Coronary artery (tissue), 2 donors: Measurements from ENCODE around the gene MUC13.
A peak's percentile ranks its signal among the peaks of the same experiment; 100 is the strongest.

Experiments
- DNase-seq: peaks from one replicate; pipeline ENCODE4 v3.0.0-alpha.2; 2017; ENCODE audit warnings: low spot score
- H3K27ac ChIP-seq, 2 donors: fragments of 200-600 bp; sonication (generic); one replicate each; pipeline ENCODE4 v1.5.1; 2016 to 2019
- H3K4me3 ChIP-seq: fragments of 200-600 bp; sonication (generic); 2 replicates; pipeline ENCODE4 v1.5.1; 2016; ENCODE audit warnings: mild to moderate bottlenecking, moderate library complexity
- TF ChIP-seq, protein P1 (sequence below): fragments of 200-600 bp; sonication (generic); IDR thresholded peaks from one replicate; pipeline ENCODE4 v1.5.1; 2019; ENCODE audit warnings: antibody characterized with exemption

MUC13 gene

DNA sequence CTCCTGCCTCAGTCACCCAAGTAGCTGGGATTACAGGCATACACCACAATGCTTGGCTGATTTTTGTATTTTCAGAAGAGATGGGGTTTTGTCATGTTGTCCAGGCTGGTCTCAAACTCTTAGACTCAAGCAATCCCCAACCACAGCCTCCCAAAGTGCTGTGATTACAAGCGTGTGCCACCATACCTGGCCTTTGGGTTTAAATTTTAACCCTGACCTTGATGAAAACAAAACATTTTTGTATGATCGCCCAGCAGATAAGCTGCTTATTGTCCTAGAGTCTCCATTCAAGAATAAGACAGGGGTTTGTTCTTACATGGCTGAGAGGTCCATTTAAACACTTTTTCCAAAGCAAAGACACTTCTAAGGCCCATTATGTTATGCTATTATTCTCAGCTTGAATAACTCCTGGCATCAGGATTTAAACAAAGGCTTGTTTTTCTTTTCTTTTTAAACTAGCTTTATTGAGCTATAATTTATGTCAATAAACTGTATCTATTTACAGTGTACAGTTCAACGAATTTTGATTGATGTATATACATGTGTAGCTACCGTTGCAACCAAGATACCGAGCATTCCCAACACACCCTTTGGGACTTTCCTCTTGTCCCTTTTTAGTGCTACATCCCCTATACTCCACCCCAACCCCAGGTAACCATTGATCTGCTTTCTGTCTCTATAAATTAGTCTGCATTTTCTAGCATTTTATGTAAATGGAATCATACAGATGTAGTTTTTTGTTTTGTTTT is 1.4 kb upstream of the MUC13 start:
- DNase-seq = no peak
- Histone ChIP-seq H3K4me3 (no peak overlapping the region), H3K27ac (no peak overlapping the region)
- TF ChIP-seq, protein P1, sequence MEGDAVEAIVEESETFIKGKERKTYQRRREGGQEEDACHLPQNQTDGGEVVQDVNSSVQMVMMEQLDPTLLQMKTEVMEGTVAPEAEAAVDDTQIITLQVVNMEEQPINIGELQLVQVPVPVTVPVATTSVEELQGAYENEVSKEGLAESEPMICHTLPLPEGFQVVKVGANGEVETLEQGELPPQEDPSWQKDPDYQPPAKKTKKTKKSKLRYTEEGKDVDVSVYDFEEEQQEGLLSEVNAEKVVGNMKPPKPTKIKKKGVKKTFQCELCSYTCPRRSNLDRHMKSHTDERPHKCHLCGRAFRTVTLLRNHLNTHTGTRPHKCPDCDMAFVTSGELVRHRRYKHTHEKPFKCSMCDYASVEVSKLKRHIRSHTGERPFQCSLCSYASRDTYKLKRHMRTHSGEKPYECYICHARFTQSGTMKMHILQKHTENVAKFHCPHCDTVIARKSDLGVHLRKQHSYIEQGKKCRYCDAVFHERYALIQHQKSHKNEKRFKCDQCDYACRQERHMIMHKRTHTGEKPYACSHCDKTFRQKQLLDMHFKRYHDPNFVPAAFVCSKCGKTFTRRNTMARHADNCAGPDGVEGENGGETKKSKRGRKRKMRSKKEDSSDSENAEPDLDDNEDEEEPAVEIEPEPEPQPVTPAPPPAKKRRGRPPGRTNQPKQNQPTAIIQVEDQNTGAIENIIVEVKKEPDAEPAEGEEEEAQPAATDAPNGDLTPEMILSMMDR = no peak

DNA sequence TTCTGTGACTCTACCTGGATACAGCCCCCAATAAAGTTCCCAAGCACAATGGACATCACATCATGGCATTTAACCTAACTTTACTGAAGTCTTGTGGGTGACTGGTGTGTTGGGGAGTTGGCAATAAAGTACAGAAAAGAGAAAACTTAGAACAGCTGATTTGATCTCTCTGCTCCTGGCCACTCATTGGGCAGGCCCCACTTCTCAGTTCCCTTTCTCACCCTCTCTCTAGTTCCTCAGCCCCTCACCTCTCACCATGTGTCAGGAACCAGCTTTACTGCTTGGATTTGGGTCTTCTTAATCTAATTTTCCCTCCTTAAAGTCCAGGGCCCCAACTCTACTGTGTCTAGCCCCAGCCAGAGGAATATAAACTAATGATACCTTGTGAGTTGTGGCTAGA is 713 bp upstream of the MUC13 start:
- no peak overlapping the region for H3K4me3 ChIP-seq
- H3K27ac ChIP-seq = no peak overlapping the region
- no peak for DNase-seq
- TF ChIP-seq, protein P1 = no peak

DNA sequence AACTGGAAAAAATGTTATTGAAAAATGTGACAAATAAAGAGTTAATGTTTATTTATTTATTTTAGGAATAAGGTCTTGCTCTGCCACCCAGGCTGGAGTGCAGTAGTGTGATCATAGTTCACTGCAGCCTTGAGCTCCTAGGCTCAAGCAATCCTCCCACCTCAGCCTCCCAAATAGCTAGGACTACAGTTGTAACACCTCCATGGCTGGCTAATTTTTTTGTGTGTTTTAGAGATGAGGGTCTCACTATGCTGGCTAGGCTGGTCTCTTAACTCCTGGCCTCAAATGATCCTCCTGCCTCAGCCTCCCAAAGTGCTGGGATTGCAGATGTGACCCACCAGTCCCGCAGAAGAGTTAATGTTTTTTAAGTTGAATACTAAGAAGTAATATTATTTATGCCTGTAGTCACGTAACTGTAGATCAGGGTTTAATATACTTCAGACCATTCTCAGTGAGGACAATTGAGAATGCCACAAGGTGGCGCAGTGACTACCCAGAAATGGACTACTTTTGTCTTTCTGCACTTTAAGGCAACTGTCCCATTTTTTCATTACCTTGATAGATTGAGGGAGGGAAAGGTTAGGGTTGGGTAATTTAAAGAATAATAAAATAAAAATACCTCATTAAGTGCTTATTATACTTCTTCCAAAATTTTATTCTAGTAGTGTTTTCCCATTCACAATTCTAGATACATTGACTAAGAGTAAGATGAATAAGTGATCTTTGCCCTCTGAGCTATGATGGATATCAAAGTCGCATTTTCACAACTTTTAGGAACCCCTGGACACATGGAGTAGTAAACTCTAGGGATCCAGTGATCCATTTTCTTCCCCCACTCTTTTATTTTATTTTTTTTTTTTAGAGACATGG is 6.0 kb downstream of the MUC13 start:
- DNase-seq = no peak
- Histone ChIP-seq H3K27ac (no peak overlapping the region), H3K4me3 (no peak overlapping the region)
- TF ChIP-seq, protein P1 = peak; percentile 55

DNA sequence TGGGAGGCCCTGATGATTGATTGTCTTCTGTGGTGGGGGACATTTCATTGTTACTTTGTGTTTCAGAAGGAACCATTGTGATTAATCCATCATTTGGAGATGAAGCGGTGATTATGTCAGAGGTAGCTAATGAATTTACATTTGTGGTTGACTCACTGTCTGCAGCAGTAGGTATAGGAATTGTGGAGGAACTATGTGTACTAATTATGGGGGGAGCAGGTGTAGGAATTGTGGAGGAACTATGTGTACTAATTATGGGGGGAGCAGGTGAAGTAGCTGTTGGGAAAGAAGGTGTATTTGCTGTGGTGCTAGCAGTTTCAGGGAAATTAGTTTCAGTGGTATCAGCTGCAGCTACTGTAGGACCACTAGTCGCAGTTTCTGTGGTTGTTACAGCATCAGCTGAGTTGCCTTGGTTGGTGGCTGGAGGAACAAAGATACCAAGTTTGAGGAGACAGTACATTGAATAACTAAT is 6.9 kb downstream of the MUC13 start:
- TF ChIP-seq, protein P1 = no peak
- no peak for DNase-seq
- no peak overlapping the region for H3K27ac ChIP-seq
- no peak overlapping the region for H3K4me3 ChIP-seq

DNA sequence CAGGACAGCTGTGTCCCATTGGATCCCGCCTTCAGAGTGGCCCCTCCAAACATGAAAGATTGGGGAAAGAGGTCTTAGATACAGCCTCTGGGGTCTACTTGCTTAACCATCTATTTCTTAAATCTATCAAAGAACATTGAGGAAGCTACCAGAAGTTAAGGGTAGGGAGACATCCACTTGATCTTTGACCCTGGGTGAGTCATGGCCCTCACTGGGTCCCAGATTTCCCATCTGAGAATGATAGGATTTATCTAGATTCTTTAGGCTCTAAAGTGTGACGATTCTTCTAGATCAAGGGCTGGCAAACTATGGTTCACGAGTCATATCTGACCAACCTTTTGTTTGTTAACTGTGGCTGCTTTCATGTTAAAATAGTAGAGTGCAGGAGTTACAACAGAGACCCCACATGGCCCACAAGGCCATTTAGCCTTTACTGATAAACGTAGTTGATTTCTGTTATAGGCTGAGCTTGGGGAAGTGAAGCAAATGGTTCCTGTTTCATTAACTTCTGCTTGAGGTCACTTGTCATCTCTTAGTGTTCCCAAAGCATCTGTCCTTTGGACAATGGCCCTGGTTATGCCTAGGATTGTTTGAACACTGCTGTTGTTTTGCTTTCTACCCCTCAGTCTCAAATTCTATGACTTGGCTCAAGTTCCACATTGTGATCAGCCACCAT is 8.0 kb downstream of the MUC13 start:
- no peak for DNase-seq
- Histone ChIP-seq H3K27ac (no peak overlapping the region), H3K4me3 (no peak overlapping the region)
- TF ChIP-seq, protein P1 = no peak

DNA sequence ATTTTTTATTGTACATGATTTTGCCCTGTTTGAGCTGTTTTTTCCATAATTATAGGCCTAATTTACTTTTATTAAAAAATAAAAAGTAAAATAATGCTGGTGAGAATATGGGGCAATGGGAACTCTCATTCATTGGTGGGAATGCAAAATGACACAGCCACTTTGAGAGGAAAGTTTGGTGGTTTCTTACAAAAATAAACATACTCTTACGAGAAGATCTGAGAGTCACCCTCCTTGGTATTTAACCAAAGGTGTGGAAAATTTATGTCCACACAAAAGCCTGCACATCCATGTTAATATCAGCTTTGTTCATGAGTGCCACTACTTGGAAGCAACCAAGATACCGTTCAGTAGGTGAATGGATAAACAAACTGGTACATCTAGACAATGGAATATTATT is 9.8 kb downstream of the MUC13 start:
- H3K27ac ChIP-seq = no peak overlapping the region
- DNase-seq = no peak
- H3K4me3 ChIP-seq = no peak overlapping the region
- TF ChIP-seq, protein P1 = no peak
